Mesendoderm (in vitro differentiated cells): ENCODE results near the gene SPINT2.

Experiments
- DNase-seq: peaks from one replicate; pipeline ENCODE4 v3.0.0; 2013
- H2AK5ac ChIP-seq: 2 replicates; pipeline ENCODE4 v1.6.1; 2013; ENCODE audit warnings: low read length, inconsistent platforms
- H2BK120ac ChIP-seq: 2 replicates; pipeline ENCODE4 v1.6.1; 2013; ENCODE audit warnings: low read depth, mild to moderate bottlenecking, low read length, moderate library complexity, mixed read lengths
- H2BK15ac ChIP-seq: replicated peaks from 2 replicates; pipeline ENCODE4 v1.6.1; 2013; ENCODE audit warnings: low read depth, mild to moderate bottlenecking, moderate library complexity
- H2BK5ac ChIP-seq: 2 replicates; pipeline ENCODE4 v1.6.1; 2013; ENCODE audit warnings: low read length, inconsistent platforms
- H3K18ac ChIP-seq: 2 replicates; pipeline ENCODE4 v1.6.1; 2013; ENCODE audit warnings: mild to moderate bottlenecking, low read length, mixed read lengths
- H3K23ac ChIP-seq: one replicate; pipeline ENCODE4 v1.6.1; 2013; ENCODE audit warnings: low read length
- H3K27ac ChIP-seq: 2 replicates; pipeline ENCODE4 v1.5.1; 2013; ENCODE audit warnings: low read depth, mild to moderate bottlenecking, inconsistent platforms, low read length, moderate library complexity
- H3K27me3 ChIP-seq: 2 replicates; pipeline ENCODE4 v1.6.1; 2013; ENCODE audit warnings: low read length, control low read depth, mild to moderate bottlenecking, inconsistent platforms; ENCODE audit not compliant: insufficient read depth, poor library complexity
- H3K36me3 ChIP-seq: 2 replicates; pipeline ENCODE4 v1.6.1; 2013; ENCODE audit warnings: low read length, inconsistent platforms; ENCODE audit not compliant: control insufficient read depth, insufficient read depth
- H3K4ac ChIP-seq: one replicate; pipeline ENCODE4 v1.6.1; 2013; ENCODE audit warnings: low read depth, mild to moderate bottlenecking, low read length, moderate library complexity
- H3K4me1 ChIP-seq: 2 replicates; pipeline ENCODE4 v1.6.1; 2013; ENCODE audit warnings: low read depth, low read length, inconsistent platforms; ENCODE audit not compliant: control insufficient read depth
- H3K4me2 ChIP-seq: 2 replicates; pipeline ENCODE4 v1.6.1; 2013; ENCODE audit warnings: low read length
- H3K4me3 ChIP-seq: 2 replicates; pipeline ENCODE4 v1.5.1; 2013; ENCODE audit warnings: mild to moderate bottlenecking, low read length
- H3K56ac ChIP-seq: one replicate; pipeline ENCODE4 v1.6.1; 2013; ENCODE audit warnings: low read length
- H3K79me1 ChIP-seq: 2 replicates; pipeline ENCODE4 v1.6.1; 2013; ENCODE audit warnings: low read length, inconsistent platforms
- H3K79me2 ChIP-seq: 2 replicates; pipeline ENCODE4 v1.6.1; 2013; ENCODE audit warnings: mild to moderate bottlenecking, low read length; ENCODE audit not compliant: control insufficient read depth, insufficient read depth
- H3K9ac ChIP-seq: 2 replicates; pipeline ENCODE4 v1.6.1; 2013; ENCODE audit warnings: low read length, inconsistent platforms
- H4K5ac ChIP-seq: one replicate; pipeline ENCODE4 v1.6.1; 2013; ENCODE audit warnings: low read length
- H4K8ac ChIP-seq: one replicate; pipeline ENCODE4 v1.6.1; 2013; ENCODE audit warnings: low read depth, mild to moderate bottlenecking, control low read depth, low read length, moderate library complexity
- WGBS: extraction: QIAGEN DNeasy Blood & Tissue Kit; methylation state at CpG from one replicate; pipeline ENCODE4 v1.1.7; 2013; ENCODE audit warnings: low lambda C conversion rate, missing lambda C conversion rate; ENCODE audit not compliant: insufficient coverage; ENCODE audit errors: extremely low coverage; 5-methylcytosine and 5-hydroxymethylcytosine counted together

SPINT2 gene

DNA sequence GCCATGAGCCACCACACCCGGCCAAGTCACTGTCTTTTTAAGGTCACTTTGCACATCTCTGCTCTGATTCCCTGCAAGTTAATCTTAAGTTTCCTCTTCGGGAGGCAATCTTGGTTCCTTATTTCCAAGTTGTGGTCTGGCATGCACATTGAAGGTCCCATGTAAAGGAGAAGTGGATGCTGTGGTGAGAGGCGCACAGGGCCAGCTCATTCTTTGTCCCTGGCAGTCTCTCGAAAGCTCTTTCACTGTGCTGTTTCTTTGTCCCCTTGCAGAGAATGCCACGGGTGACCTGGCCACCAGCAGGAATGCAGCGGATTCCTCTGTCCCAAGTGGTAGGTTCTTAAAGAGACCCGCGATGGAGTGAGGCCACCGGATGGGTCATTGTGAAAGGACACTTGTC is 23.2 kb downstream of the SPINT2 start:
- Histone ChIP-seq H2AK5ac (no peak overlapping the region), H3K18ac (no peak overlapping the region), H3K4me1 (no peaks in the 10 kb centered on the region), H3K27ac (no peak overlapping the region), H2BK5ac (no peak overlapping the region), H3K56ac (no peak overlapping the region), H3K9ac (no peak overlapping the region), H3K79me1 (peaks cover 8% of the 10 kb centered on the region), H3K27me3 (no peaks in the 10 kb centered on the region), H3K36me3 (peaks cover 12% of the 10 kb centered on the region), H4K5ac (no peak overlapping the region), H2BK120ac (no peak overlapping the region), H3K79me2 (peaks cover 2% of the 10 kb centered on the region), H3K4me3 (no peak overlapping the region), H3K23ac (no peak overlapping the region), H3K4ac (no peak overlapping the region), H2BK15ac (no peak overlapping the region), H4K8ac (no peak overlapping the region), H3K4me2 (no peak overlapping the region)
- no CpG with 5 or more reads among the region's 9 CpGs for WGBS
- no peak for DNase-seq

DNA sequence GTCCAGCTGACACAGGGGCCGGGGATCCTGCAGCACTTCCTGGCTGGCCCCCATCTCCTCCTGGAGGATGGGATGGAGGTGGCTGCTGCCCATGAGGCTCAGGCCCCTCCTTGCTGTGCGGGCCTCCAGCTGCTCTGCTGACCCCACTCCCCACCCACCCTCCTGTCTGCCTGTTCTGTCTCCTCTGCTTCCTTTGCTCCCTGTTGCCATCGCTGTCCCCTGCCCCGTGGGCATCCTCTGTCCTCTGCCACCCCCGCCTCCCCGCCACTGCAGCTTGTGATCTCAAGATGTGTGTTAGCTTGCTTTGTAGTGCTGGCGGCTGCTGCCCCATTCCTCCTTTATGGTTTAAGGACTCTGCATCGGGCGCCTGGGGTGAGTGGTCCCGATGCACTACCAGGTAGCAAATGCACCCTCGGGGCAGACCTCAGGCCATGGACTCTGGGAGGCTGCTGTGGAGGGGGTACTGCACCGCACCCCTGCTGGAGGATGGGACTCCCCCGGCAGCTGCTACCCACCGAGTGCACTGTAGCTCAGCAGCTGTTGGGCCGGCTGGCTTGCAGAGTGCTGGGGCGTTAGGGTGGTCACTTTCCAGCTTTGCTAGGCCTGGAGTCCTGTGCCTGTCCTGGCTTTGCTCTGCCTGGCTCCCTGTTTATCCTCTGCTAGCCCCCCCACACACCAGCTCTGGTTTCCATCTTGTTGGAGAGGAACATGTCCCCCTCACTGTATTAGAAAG is 23.9 kb downstream of the SPINT2 start:
- no peak overlapping the region for H3K23ac ChIP-seq
- no peak overlapping the region for H3K4me3 ChIP-seq
- H3K4me1 ChIP-seq, result no peaks in the 10 kb centered on the region
- no peak overlapping the region for H4K5ac ChIP-seq
- no peak overlapping the region for H3K4me2 ChIP-seq
- WGBS, result no CpG with 5 or more reads among the region's 16 CpGs
- H2AK5ac ChIP-seq, result no peak overlapping the region
- H3K27ac ChIP-seq, result no peak overlapping the region
- peaks cover 12% of the 10 kb centered on the region for H3K36me3 ChIP-seq
- H3K9ac ChIP-seq, result no peak overlapping the region
- no peak overlapping the region for H3K56ac ChIP-seq
- no peak overlapping the region for H3K18ac ChIP-seq
- peaks cover 5% of the 10 kb centered on the region for H3K79me1 ChIP-seq
- no peak for DNase-seq
- H2BK15ac ChIP-seq, result no peak overlapping the region
- H2BK120ac ChIP-seq, result no peak overlapping the region
- no peaks in the 10 kb centered on the region for H3K27me3 ChIP-seq
- no peak overlapping the region for H2BK5ac ChIP-seq
- H3K4ac ChIP-seq, result no peak overlapping the region
- no peaks in the 10 kb centered on the region for H3K79me2 ChIP-seq
- H4K8ac ChIP-seq, result no peak overlapping the region

DNA sequence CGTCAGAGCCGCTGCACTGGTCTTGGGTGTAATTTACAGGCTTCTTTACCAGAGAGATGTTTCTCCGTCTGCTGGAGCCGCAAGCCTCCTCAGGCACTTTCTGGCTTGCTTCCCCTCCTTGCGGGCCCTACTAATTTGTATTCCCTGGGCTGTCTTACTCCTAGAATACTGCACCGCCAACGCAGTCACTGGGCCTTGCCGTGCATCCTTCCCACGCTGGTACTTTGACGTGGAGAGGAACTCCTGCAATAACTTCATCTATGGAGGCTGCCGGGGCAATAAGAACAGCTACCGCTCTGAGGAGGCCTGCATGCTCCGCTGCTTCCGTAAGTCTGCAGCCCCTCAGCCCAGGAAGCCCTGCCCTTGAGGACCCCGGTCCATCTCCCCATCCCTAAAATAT is 25.6 kb downstream of the SPINT2 start:
- no peak overlapping the region for H2BK15ac ChIP-seq
- H3K56ac ChIP-seq, result no peak overlapping the region
- H3K27me3 ChIP-seq, result no peaks in the 10 kb centered on the region
- no peak overlapping the region for H4K5ac ChIP-seq
- H4K8ac ChIP-seq, result no peak overlapping the region
- no peak for DNase-seq
- no peak overlapping the region for H2BK120ac ChIP-seq
- peaks cover 12% of the 10 kb centered on the region for H3K36me3 ChIP-seq
- H3K4me3 ChIP-seq, result no peak overlapping the region
- H3K79me1 ChIP-seq, result peaks cover 3% of the 10 kb centered on the region
- no CpG with 5 or more reads among the region's 15 CpGs for WGBS
- no peak overlapping the region for H3K23ac ChIP-seq
- H3K9ac ChIP-seq, result no peak overlapping the region
- no peaks in the 10 kb centered on the region for H3K79me2 ChIP-seq
- no peak overlapping the region for H3K18ac ChIP-seq
- no peak overlapping the region for H2AK5ac ChIP-seq
- no peaks in the 10 kb centered on the region for H3K4me1 ChIP-seq
- no peak overlapping the region for H3K4me2 ChIP-seq
- H2BK5ac ChIP-seq, result no peak overlapping the region
- H3K27ac ChIP-seq, result no peak overlapping the region
- no peak overlapping the region for H3K4ac ChIP-seq

DNA sequence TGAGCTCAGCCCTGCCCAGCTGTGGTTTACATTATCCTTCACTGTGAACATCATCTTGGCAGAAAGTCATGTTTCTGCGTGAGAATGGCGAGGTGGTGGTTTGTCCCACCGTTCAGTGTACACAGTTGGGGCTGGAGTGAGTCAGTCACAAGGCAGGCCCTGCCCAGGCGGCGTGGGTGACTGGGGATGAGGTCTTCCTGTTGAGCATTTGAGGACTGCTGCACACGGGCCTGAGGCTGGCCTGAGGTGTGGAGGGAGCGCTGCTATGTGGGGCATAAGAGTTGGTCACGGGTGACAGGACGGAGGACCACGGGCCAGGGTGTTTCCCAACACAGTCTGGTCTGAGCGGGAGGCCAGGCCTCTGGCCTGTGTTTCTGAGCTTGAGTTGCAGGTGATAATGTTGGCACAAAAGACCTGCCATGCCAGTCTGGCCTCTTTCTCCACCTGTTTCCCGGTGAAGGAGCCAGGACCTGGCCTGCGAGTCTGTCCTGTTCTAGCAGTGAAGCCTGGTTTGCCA is 26.3 kb downstream of the SPINT2 start:
- Histone ChIP-seq H3K23ac (no peak overlapping the region), H3K36me3 (peaks cover 10% of the 10 kb centered on the region), H4K5ac (no peak overlapping the region), H3K79me1 (peaks cover 2% of the 10 kb centered on the region), H3K4ac (no peak overlapping the region), H3K4me3 (no peak overlapping the region), H3K79me2 (no peaks in the 10 kb centered on the region), H3K56ac (no peak overlapping the region), H2BK15ac (no peak overlapping the region), H3K27ac (no peak overlapping the region), H3K18ac (no peak overlapping the region), H3K4me1 (no peaks in the 10 kb centered on the region), H3K27me3 (no peaks in the 10 kb centered on the region), H3K4me2 (no peak overlapping the region), H2BK5ac (no peak overlapping the region), H3K9ac (no peak overlapping the region), H2AK5ac (no peak overlapping the region), H2BK120ac (no peak overlapping the region), H4K8ac (no peak overlapping the region)
- DNase-seq, result no peak
- no CpG with 5 or more reads among the region's 13 CpGs for whole genome bisulfite sequencing

DNA sequence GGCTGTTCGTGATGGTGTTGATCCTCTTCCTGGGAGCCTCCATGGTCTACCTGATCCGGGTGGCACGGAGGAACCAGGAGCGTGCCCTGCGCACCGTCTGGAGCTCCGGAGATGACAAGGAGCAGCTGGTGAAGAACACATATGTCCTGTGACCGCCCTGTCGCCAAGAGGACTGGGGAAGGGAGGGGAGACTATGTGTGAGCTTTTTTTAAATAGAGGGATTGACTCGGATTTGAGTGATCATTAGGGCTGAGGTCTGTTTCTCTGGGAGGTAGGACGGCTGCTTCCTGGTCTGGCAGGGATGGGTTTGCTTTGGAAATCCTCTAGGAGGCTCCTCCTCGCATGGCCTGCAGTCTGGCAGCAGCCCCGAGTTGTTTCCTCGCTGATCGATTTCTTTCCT is 27.5 kb downstream of the SPINT2 start:
- DNase-seq, result no peak
- Histone ChIP-seq H2BK120ac (no peak overlapping the region), H3K56ac (no peak overlapping the region), H2BK5ac (no peak overlapping the region), H3K4ac (no peak overlapping the region), H3K4me1 (no peaks in the 10 kb centered on the region), H3K9ac (no peak overlapping the region), H2AK5ac (no peak overlapping the region), H3K4me2 (no peak overlapping the region), H3K79me2 (no peaks in the 10 kb centered on the region), H2BK15ac (no peak overlapping the region), H4K8ac (no peak overlapping the region), H4K5ac (no peak overlapping the region), H3K18ac (no peak overlapping the region), H3K23ac (no peak overlapping the region), H3K4me3 (no peak overlapping the region), H3K36me3 (peaks cover 8% of the 10 kb centered on the region), H3K27me3 (no peaks in the 10 kb centered on the region), H3K79me1 (no peaks in the 10 kb centered on the region), H3K27ac (no peak overlapping the region)
- WGBS, result no CpG with 5 or more reads among the region's 15 CpGs

DNA sequence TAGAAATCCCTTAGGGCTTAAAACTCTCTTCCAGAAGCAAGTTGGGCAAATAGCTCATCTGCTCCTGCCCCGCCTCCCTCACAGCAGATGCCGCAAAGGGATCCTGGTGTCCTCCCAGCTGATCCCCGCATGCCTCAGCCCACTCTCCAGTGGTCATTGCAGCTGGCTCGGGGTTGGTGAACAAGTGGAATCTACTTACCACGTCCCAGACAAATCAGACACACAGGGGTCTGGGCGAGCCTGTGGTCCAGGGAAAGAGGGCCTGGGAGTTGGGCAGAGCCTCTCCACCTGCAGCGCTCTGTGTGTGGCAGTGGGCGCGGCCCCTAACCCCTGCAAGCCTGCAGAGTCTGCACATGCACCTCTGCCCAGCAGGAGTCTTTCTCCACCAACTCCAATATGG is 28.9 kb downstream of the SPINT2 start:
- no peak overlapping the region for H3K23ac ChIP-seq
- H3K4ac ChIP-seq, result no peak overlapping the region
- DNase-seq, result no peak
- H3K27ac ChIP-seq, result no peak overlapping the region
- H3K79me1 ChIP-seq, result no peaks in the 10 kb centered on the region
- no CpG with 5 or more reads among the region's 9 CpGs for WGBS
- no peak overlapping the region for H4K8ac ChIP-seq
- H3K4me3 ChIP-seq, result no peak overlapping the region
- H3K36me3 ChIP-seq, result peaks cover 8% of the 10 kb centered on the region
- no peak overlapping the region for H2BK15ac ChIP-seq
- H2BK5ac ChIP-seq, result no peak overlapping the region
- H3K9ac ChIP-seq, result no peak overlapping the region
- H3K4me2 ChIP-seq, result no peak overlapping the region
- H3K18ac ChIP-seq, result no peak overlapping the region
- H2BK120ac ChIP-seq, result no peak overlapping the region
- no peaks in the 10 kb centered on the region for H3K79me2 ChIP-seq
- H2AK5ac ChIP-seq, result no peak overlapping the region
- no peak overlapping the region for H3K56ac ChIP-seq
- no peaks in the 10 kb centered on the region for H3K27me3 ChIP-seq
- H3K4me1 ChIP-seq, result no peaks in the 10 kb centered on the region
- H4K5ac ChIP-seq, result no peak overlapping the region
